ENCODE measurements around the gene EYA4.

DNA sequence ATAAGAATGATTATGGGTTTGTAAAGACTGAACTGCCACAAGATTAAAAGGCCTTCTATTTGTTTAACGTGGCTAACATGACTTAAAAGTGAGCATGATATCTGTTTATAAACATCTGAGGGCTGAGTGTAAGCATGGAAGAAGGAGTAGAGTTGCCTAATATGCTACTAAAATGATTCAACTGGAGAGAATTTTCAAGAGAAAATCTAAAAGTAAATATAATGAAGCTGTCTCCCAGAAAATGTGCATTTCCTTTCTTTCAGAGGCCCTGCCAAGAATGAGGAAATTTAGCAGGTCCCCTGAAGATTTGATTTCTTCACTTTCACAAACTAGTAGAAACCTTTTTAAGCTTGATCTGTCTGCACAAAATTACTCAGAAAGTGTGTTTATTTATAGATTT, 4.2 kb upstream of the EYA4 start:
- TF ChIP-seq POLR2A (IDR thresholded peaks at IDR 0.05): no peak
- TF ChIP-seq EP300 (IDR thresholded peaks at IDR 0.05): no peak
